BJ (cell line): ENCODE measurements around the gene PDGFD. TPM values are rescaled to one million over a fixed set of nuclear protein-coding genes. Genes with fewer than 3 reads are reported as not detected.

Source experiments
- CTCF ChIA-PET: fragments of 350-600 bp; formaldehyde crosslinking; extraction: SDS; loops from one replicate; lab custom pipeline; 2021; ENCODE audit warnings: antibody characterized with exemption, inconsistent platforms; lab: Yijun Ruan, JAX
- POLR2A ChIA-PET: fragments of 300-600 bp; sonication (Branson Sonifier 250); formaldehyde crosslinking; extraction: SDS; loops from one replicate; lab custom pipeline; 2021; ENCODE audit warnings: antibody characterized with exemption; lab: Charles Lee
- DNase-seq: peaks from one replicate; pipeline ENCODE4 v3.0.0-alpha.2; 2011; ENCODE audit warnings: low read depth
- H3K27me3 ChIP-seq: 2 replicates; pipeline ENCODE4 v1.6.0; 2011; ENCODE audit warnings: low read length; ENCODE audit not compliant: control insufficient read depth, insufficient read depth
- H3K36me3 ChIP-seq: 2 replicates; pipeline ENCODE4 v1.5.1; 2011; ENCODE audit warnings: low read length; ENCODE audit not compliant: control insufficient read depth, insufficient read depth
- H3K4me3 ChIP-seq: 2 replicates; pipeline ENCODE4 v1.5.1; 2011; ENCODE audit warnings: low read depth, mild to moderate bottlenecking, control low read depth, low read length
- CTCF ChIP-seq: IDR thresholded peaks from 2 replicates; pipeline ENCODE4 v1.5.1; 2011; ENCODE audit warnings: low read depth, mild to moderate bottlenecking, control low read depth, inconsistent platforms, low read length, moderate library complexity; ENCODE audit not compliant: insufficient read depth
- polyA plus RNA-seq: library from polyadenylated mRNA; depleted of rRNA; stranded (reverse); fragments of >200 nt; gene quantifications from 2 replicates; pipeline ENCODE4 v1.2.3, GENCODE V29; 2011

The PDGFD gene
- polyA plus RNA-seq, 1 experiment = 0.72 TPM

- ChIA-PET POLR2A (no interaction called here), CTCF (no interaction called here)
- H3K4me3 ChIP-seq = no peak overlapping the region
- H3K36me3 ChIP-seq = no peaks in the 10 kb centered on the region
- DNase-seq = no peak
- H3K27me3 ChIP-seq = no peaks in the 10 kb centered on the region
- no peak for TF ChIP-seq CTCF
Observed at GRCh38 chr11:103901656-103902055, 262.3 kb downstream of the PDGFD start.

- Histone ChIP-seq H3K36me3 (no peaks in the 10 kb centered on the region), H3K27me3 (no peaks in the 10 kb centered on the region), H3K4me3 (no peak overlapping the region)
- no peak for DNase-seq
- ChIA-PET CTCF (interaction anchor here (0.6 kb wide), 1 partner anchor 38 kb away, joined by 3 read pairs; no protein-coding TSS in a partner anchor), POLR2A (no interaction called here)
- TF ChIP-seq CTCF = no peak
Observed at GRCh38 chr11:103898577-103899336, 265.2 kb downstream of the PDGFD start.

GRCh38 chr11:103898065-103898464 lies 265.9 kb downstream of the PDGFD start:
- TF ChIP-seq CTCF = no peak
- Histone ChIP-seq H3K36me3 (no peaks in the 10 kb centered on the region), H3K27me3 (no peaks in the 10 kb centered on the region), H3K4me3 (no peak overlapping the region)
- POLR2A ChIA-PET = no interaction called here
- CTCF ChIA-PET = interaction anchor here (0.6 kb wide), 1 partner anchor 37 kb away, joined by 3 read pairs; no protein-coding TSS in a partner anchor
- no peak for DNase-seq

- TF ChIP-seq CTCF = no peak
- DNase-seq = no peak
- Histone ChIP-seq H3K27me3 (no peaks in the 10 kb centered on the region), H3K36me3 (no peaks in the 10 kb centered on the region), H3K4me3 (no peak overlapping the region)
- POLR2A ChIA-PET = no interaction called here
- CTCF ChIA-PET = interaction anchor here (1.4 kb wide), 1 partner anchor 215 kb away, joined by 3 read pairs; no protein-coding TSS in a partner anchor
Observed at GRCh38 chr11:103897160-103897936, 266.6 kb downstream of the PDGFD start.

GRCh38 chr11:103895106-103895505 lies 268.8 kb downstream of the PDGFD start:
- TF ChIP-seq CTCF = no peak
- no peak for DNase-seq
- Histone ChIP-seq H3K36me3 (no peaks in the 10 kb centered on the region), H3K4me3 (no peak overlapping the region), H3K27me3 (no peaks in the 10 kb centered on the region)
- ChIA-PET POLR2A (no interaction called here), CTCF (no interaction called here)
